AG04449 (cell line): Measurements from ENCODE around the gene SCAF8.
"Not testable (repeated sequence)": the region's sequence is repeated elsewhere in the genome, so short reads cannot be mapped to it uniquely, and the experiment has no call there.

Experiments
- CTCF ChIA-PET: fragments of 350-600 bp; formaldehyde crosslinking; extraction: SDS; loops from one replicate; lab custom pipeline; 2021; ENCODE audit warnings: antibody characterized with exemption; lab: Yijun Ruan, JAX
- POLR2A ChIA-PET: fragments of 400-600, 350-600 bp; formaldehyde crosslinking; extraction: SDS; loops from one replicate; lab custom pipeline; 2020; ENCODE audit warnings: antibody characterized with exemption, inconsistent platforms; lab: Yijun Ruan, JAX
- DNase-seq: peaks from one replicate; pipeline ENCODE4 v3.0.0-alpha.2; 2010; ENCODE audit warnings: low read depth, low spot score
- H3K4me3 ChIP-seq: 2 replicates; pipeline ENCODE4 v1.5.1; 2011; ENCODE audit warnings: low read depth, mild to moderate bottlenecking, control low read depth, low read length
- CTCF ChIP-seq: IDR thresholded peaks from one replicate; pipeline ENCODE4 v1.5.1; 2011; ENCODE audit warnings: mild to moderate bottlenecking, moderate library complexity, low read length, control low read depth, inconsistent platforms; ENCODE audit not compliant: insufficient read depth; ENCODE audit errors: missing control alignments

The SCAF8 gene

DNA sequence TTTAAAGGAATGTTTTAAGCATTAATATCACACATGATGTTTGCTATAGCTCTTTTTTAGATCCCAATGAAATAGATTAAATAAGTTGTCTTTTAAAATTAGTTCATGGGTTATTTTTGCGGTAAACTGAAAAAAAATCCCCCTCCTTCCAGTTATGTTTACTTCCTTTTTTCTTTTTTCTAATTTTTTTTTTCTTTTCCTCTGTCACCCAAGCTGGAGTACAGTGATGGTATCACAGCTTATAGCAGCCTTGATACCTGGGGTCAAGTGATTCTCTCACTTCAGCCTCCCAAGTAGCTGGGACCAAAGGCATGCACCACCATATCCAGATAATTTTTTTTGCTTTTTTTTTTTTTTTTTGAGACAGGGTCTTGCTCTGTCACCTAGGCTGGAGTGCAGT is 17.8 kb upstream of the SCAF8 start:
- no peak for TF ChIP-seq CTCF
- H3K4me3 ChIP-seq: no peak overlapping the region
- POLR2A ChIA-PET: interaction anchor here (0.7 kb wide), 1 partner anchor 391 kb away, joined by 3 read pairs; no protein-coding TSS in a partner anchor
- CTCF ChIA-PET: interaction anchor here (0.7 kb wide), 1 partner anchor 22 kb away, joined by 3 read pairs; no protein-coding TSS in a partner anchor
- no peak for DNase-seq

- POLR2A ChIA-PET, H3K4me3 ChIP-seq, CTCF ChIA-PET, DNase-seq: not testable (repeated sequence)
Observed at GRCh38 chr6:154716350-154716749, 16.9 kb upstream of the SCAF8 start.

GRCh38 chr6:154719433-154719832 is 13.8 kb upstream of the SCAF8 start:
- no peak for TF ChIP-seq CTCF
- DNase-seq: no peak
- ChIA-PET POLR2A (no interaction called here), CTCF (interaction anchor here (0.6 to 1.1 kb wide), 3 partner anchors 43 to 531 kb away, joined by 3 to 5 read pairs (median 3); no protein-coding TSS in a partner anchor)
- H3K4me3 ChIP-seq: no peak overlapping the region

GRCh38 chr6:154719854-154720253 is 13.4 kb upstream of the SCAF8 start:
- POLR2A ChIA-PET: no interaction called here
- CTCF ChIA-PET: interaction anchor here (0.6 to 1.1 kb wide), 3 partner anchors 44 to 531 kb away, joined by 3 to 5 read pairs (median 3); no protein-coding TSS in a partner anchor
- H3K4me3 ChIP-seq: no peak overlapping the region
- DNase-seq: no peak
- no peak for TF ChIP-seq CTCF

DNA sequence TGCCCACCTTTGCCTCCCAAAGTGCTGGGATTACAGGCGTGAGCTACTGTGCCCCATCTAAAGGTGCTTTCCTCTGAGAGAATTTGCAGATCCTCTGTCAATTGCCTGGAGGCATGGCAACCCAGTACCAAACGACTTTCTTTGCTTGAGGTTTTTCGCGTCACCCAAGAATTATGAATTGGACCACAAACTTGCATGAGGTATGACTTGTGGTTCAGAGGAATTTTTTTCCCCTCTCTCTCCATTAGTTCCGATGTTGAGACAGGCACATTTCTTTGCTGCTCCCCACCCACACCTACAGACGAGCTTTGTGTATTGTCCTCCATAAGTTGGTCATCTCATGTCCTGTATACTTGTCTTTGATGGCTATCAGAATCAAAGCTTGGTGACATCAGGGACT is 11.8 kb upstream of the SCAF8 start:
- ChIA-PET POLR2A (no interaction called here), CTCF (interaction anchor here (1.0 kb wide), 1 partner anchor 86 kb away, joined by 3 read pairs; no protein-coding TSS in a partner anchor)
- no peak for TF ChIP-seq CTCF
- no peak for DNase-seq
- no peak overlapping the region for H3K4me3 ChIP-seq

DNA sequence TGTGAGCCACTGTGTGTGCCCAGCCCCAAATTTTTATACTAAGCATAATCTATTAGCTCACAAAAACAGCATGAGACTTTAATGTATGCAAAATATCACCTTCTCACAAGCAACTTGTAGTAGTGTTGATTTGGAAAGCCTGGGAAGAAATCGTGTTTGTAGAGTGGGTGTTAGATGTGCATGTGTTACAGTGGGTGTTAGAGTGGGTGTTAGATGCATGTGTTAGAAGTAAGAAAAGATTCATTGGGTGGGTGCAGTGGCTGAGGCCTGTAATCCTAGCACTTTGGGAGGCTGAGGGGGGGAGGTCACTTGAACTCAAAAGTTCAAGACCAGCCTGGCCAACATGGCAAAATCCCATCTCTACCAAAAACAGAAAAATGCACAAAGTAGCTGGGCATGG is 6.3 kb upstream of the SCAF8 start:
- no peak for TF ChIP-seq CTCF
- ChIA-PET POLR2A (no interaction called here), CTCF (interaction anchor here (0.6 to 0.9 kb wide), 2 partner anchors 18 to 79 kb away, joined by 3 read pairs; no protein-coding TSS in a partner anchor)
- H3K4me3 ChIP-seq: no peak overlapping the region
- no peak for DNase-seq
